ENCODE data around the gene PLPPR1. TPM values are rescaled to one million over a fixed set of nuclear protein-coding genes. Genes with fewer than 3 reads are reported as not detected.

PLPPR1 gene
- total and polyA plus RNA-seq, 2 donors (not counting 3 experiments of a cell fraction or from before 2014, with no cell fraction given), result 0.18 to 0.50 TPM

DNA sequence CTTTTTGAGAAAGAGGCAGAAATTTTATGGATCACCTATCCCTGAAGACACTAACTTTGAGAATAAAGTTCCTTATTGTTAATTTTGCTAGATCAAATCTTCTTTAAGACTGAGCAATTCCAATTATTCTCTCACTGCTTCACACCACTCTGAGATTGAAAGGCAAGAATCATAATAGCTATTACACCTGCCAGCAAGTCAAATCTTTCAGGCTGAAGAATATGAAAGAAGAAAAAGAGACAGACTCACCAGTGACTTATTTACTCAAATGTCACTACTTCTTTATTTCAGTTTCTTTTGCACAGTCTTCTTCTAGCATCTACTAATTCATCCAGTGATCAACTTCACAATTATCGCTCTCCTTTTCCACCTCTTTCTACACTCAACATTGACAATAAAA, 35.9 kb upstream of the PLPPR1 start:
- Histone ChIP-seq H3K79me2 (ENCODE audit: control insufficient read depth, insufficient read depth, low read length) (no peaks in the 10 kb centered on the region), H3K27ac (ENCODE audit: insufficient read depth, low read depth, low read length) (no peak overlapping the region), H2AFZ (ENCODE audit: low read depth, low read length) (no peak overlapping the region), H3K27me3 (ENCODE audit: control insufficient read depth in 2 of 2, insufficient read depth in 2 of 2, low read length in 2 of 2) (no peaks in the 10 kb centered on the region), H3K4me1 (ENCODE audit: control insufficient read depth, extremely low read depth, insufficient read depth, low read length) (no peaks in the 10 kb centered on the region), H3K36me3 (ENCODE audit: control insufficient read depth in 2 of 2, extremely low read depth in 1 of 2, insufficient read depth in 2 of 2, low read length in 2 of 2) (no peaks in the 10 kb centered on the region), H3K4me3 (replicated peaks in 1 of 3; ENCODE audit: insufficient read depth in 1 of 3, low read depth in 1 of 3, low read length in 3 of 3) (no peak overlapping the region), H3K9me1 (replicated peaks; ENCODE audit: control insufficient read depth, extremely low read depth, insufficient read depth, low read length) (no peaks in the 10 kb centered on the region), H4K20me1 (replicated peaks; ENCODE audit: control insufficient read depth, extremely low read depth, insufficient read depth, low read length) (no peaks in the 10 kb centered on the region), H3K4me2 (ENCODE audit: insufficient read depth, low read length) (no peak overlapping the region), H3K9me3 (replicated peaks; ENCODE audit: control insufficient read depth, insufficient read depth, low read length) (no peaks in the 10 kb centered on the region), H3K9ac (replicated peaks; ENCODE audit: extremely low read depth, insufficient read depth, low read length) (no peak overlapping the region)
- ChIA-PET CTCF (no interaction called here), POLR2A (no interaction called here)
- TF ChIP-seq EZH2 (IDR thresholded peaks at IDR 0.05; ENCODE audit: borderline replicate concordance, low read depth, low read length, severe bottlenecking) (no peak), GATA2 (IDR thresholded peaks at IDR 0.05; ENCODE audit: insufficient read depth, insufficient read length, low read depth, low read length) (no peak), POLR2A (IDR thresholded peaks at IDR 0.05; ENCODE audit: low read depth, low read length) (no peak), MYC (IDR thresholded peaks at IDR 0.05; ENCODE audit: low read depth, low read length) (no peak), POLR2AphosphoS5 (IDR thresholded peaks at IDR 0.05; ENCODE audit: insufficient read depth, low read depth, low read length) (no peak), JUN (IDR thresholded peaks at IDR 0.05; ENCODE audit: borderline replicate concordance, insufficient read depth, insufficient read length, low read depth) (no peak), FOS (IDR thresholded peaks at IDR 0.05; ENCODE audit: borderline replicate concordance, insufficient read depth, low read length) (no peak)
- TF ChIP-seq, protein P1, sequence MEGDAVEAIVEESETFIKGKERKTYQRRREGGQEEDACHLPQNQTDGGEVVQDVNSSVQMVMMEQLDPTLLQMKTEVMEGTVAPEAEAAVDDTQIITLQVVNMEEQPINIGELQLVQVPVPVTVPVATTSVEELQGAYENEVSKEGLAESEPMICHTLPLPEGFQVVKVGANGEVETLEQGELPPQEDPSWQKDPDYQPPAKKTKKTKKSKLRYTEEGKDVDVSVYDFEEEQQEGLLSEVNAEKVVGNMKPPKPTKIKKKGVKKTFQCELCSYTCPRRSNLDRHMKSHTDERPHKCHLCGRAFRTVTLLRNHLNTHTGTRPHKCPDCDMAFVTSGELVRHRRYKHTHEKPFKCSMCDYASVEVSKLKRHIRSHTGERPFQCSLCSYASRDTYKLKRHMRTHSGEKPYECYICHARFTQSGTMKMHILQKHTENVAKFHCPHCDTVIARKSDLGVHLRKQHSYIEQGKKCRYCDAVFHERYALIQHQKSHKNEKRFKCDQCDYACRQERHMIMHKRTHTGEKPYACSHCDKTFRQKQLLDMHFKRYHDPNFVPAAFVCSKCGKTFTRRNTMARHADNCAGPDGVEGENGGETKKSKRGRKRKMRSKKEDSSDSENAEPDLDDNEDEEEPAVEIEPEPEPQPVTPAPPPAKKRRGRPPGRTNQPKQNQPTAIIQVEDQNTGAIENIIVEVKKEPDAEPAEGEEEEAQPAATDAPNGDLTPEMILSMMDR (IDR thresholded peaks at IDR 0.05; ENCODE audit: extremely low read depth in 1 of 2, insufficient read depth in 1 of 2, low read depth in 1 of 2, low read length in 2 of 2), result no peak
- TF ChIP-seq, protein P2, sequence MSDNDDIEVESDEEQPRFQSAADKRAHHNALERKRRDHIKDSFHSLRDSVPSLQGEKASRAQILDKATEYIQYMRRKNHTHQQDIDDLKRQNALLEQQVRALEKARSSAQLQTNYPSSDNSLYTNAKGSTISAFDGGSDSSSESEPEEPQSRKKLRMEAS (IDR thresholded peaks at IDR 0.05; ENCODE audit: insufficient read depth, insufficient read length), result no peak
- FAIRE-seq (no peak), DNase-seq (ENCODE audit: low read depth, low spot score) (no peak)
- intact Hi-C loops (cut with micrococcal nuclease), result no loop called here
- no TSS peak for BruUV-seq (replicated peaks)
- dilution Hi-C loops (cut with MboI; ENCODE audit: extremely low pct_ligation_motif_present, low sequenced_read_pairs), result no loop called here
